Stimulated activated CD4-positive, alpha-beta T cell treated with anti-CD3 and anti-CD28 coated beads, Interleukin-4, amount 100 ng/mL, for 48 hours (primary cell): ENCODE results near the gene UBE2B.
"Not testable (repeated sequence)": the region's sequence is repeated elsewhere in the genome, so short reads cannot be mapped to it uniquely, and the experiment has no call there.

Experiments used
- DNase-seq, 2 donors: peaks; one replicate each; pipeline ENCODE4 v3.0.0-alpha.2; 2020; ENCODE audit warnings: low read depth in 2 of 2

Gene UBE2B

DNA sequence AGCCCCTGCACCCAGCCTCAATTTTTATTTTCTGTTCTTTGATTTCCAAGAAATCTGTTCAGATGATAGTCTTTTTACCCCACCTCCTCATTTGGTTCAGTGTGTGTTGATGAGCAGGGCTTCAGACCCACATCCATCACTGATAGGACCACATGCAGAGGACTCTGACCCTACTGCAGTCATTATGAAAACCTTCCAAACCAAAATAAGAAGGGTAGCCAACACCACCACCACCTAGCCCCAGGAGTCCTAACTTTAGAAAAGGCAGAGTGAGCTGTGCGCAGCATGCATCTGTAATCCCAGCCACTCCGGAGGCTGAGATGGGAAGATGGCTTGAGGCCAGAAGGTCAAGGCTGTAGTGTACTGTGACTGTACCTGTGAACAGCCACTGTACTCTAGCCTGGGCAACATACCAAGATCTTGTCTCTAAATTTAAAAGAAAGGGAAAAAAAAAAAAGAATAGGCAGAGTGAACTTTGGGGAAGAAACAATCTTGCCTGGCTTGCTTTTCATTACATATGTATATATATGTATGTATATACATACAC lies 27.3 kb downstream of the UBE2B start:
- DNase-seq = no peak

- DNase-seq = no peak
Measured at GRCh38 chr5:134403951-134404350, 32.6 kb downstream of the UBE2B start.

DNA sequence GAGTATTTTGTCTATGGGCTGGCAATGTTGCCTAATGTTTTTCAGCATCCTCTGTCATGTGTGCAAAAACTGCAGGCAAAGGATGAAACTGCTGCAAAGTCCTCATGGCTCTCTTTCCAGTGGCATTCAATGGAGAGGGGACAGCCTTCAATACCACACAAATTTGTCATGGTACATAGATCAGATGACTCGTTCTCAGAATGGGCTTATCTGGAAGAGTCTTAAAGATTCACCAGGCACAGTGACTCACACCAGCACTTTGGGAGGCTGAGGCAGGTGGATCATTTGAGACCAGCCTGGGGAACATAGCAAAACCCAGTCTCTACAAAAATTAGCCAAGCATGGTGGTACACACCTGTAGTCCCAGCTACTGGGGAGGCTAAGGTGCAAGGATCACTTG lies 35.0 kb downstream of the UBE2B start:
- peak in 1 of 2 donors; percentile 3 for DNase-seq

DNA sequence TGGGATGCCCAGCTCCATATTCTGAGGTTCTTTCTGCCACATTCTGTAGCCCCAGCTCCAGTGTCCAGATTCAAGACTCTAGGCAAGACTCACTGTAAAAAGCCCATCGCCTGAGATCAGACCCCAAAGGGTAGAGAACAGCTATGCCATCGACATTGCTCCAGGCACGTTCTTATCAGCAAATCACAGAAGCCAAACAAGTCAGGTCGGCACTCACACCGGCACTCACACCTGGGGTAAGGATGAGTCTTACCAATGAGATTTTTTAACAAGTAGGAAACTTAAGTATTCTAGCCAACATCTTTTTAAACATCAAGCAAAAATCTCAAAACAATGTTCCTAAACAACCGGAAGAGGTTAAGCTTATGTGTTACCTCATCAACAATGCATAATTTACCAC lies 38.0 kb downstream of the UBE2B start:
- no peak for DNase-seq

GRCh38 chr5:134410822-134411221 lies 39.5 kb downstream of the UBE2B start:
- no peak for DNase-seq

DNA sequence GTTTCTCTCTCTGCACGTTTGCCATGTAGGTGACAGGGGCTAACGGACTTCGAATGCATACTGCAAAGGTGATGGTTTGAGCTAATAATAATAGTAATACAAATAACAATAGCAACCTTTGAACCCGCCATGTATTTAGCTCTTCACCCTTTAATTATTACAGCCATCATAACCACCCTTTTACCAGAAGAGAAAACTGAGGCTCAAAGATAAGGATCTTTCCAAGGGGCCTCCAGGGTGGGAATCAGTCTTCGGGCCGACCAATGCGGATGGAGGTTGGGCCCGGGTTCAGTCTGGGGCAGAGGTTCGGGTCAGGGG lies 39.8 kb downstream of the UBE2B start:
- DNase-seq = no peak

- peak; percentile 85 to 87 for DNase-seq
Measured at GRCh38 chr5:134411546-134412266, 40.3 kb downstream of the UBE2B start, which contains the start of gene CDKN2AIPNL. CDKN2AIPNL (minus strand) TSS chr5:134411881; CDS start chr5:134411854, 27 bp downstream.

DNA sequence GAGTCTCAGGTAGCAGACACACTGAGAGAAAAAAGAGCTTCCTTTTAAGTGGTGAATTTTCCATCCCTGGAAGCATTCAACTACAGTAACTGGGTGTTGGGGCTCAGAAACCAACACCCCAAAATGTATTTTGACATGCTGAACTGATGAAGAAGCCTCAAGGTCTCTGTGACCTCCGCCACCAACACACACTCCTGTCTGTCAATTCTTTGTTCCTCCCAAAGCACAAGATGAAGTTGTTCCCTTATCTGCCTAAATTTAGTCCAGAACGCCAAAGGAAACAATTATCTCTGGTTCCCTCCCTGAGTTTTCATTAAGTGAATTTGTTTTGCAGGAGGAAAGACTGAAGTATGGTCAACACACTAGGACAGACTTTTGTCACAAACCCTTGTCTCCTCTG lies 41.7 kb downstream of the UBE2B start:
- DNase-seq = no peak

GRCh38 chr5:134417707-134418106 lies 46.3 kb downstream of the UBE2B start:
- DNase-seq = no peak

DNA sequence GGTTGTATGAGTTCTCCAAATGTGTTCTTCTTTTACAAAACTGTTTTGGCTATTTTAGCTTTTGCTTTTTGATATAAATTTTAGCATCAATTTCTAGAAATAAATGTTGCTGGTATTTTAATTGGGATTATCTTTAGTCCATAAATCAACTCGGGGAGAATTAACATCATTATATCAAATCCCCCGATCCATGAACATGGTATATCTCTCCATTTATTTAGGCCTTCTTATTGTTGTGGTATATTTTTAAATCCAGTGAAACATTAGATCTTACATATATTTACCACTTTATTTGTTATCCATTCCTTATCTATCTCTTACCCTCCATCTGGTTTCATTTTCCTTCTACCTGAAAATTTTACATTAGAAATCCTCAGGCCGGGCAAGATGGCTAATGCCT lies 47.6 kb downstream of the UBE2B start:
- no peak for DNase-seq

DNA sequence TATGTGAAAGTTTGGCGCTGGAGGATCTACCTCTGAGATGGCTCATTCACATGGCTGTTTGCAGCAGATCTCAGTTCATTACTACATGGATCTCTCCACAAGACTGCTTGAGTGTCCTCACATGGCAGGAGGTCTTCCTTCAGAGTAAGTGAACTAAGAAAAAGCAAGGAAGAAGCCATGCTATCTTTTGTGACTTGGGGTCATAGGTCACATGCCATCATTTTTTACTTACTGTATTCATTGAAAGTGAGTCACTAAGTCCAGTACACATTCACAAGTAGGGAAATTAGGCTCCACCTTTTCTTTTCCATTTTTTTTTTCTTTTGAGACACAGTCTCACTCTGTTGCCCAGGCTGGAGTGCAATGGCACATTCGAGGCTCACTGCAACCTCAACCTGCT lies 49.0 kb downstream of the UBE2B start:
- DNase-seq = no peak

DNA sequence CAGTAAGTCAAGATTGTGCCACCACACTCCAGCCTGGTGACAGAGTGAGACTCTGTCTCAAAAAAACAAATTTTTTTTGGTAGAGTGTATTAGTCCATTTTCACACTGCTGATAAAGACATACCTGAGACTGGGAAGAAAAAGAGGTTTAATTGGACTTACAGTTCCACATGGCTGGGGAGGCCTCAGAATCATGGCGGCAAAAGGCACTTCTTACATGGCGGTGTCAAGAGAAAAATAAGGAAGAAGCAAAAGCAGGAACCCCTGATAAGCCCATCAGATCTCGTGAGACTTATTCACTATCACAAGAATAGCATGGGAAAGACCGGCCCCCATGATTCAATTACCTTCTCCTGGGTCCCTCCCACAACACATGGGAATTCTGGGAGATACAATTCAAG lies 49.7 kb downstream of the UBE2B start:
- not testable (repeated sequence) for DNase-seq

DNA sequence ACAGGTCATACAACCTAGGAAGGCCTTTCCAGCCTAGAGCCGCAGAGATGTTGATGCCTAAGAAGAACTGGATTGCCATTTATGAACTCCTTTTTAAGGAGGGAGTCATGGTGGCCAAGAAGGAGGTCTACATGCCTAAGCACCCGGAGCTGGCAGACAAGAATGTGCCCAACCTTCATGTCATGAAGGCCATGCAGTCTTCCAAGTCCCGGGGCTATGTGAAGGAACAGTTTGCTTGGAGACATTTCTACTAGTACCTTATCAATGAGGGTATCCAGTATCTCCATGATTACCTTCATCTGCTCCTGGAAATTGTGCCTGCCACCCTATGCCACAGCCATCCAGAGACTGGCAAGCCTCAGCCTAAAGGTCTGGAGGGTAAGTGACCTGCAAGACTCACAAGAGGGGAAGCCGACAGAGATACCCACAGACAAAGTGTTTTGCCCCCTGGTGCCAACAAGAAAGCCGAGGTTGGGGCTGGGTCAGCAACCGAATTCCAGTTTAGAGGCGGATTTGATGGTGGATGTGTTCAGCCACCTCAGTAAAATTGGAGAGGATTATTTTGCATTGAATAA lies 51.5 kb downstream of the UBE2B start:
- DNase-seq = no peak

- no peak for DNase-seq
Measured at GRCh38 chr5:134423376-134423775, 52.0 kb downstream of the UBE2B start.

GRCh38 chr5:134426361-134426760 lies 55.0 kb downstream of the UBE2B start:
- no peak for DNase-seq

- no peak for DNase-seq
Measured at GRCh38 chr5:134427540-134428041, 56.2 kb downstream of the UBE2B start.

GRCh38 chr5:134430001-134430569 lies 58.7 kb downstream of the UBE2B start:
- no peak for DNase-seq

- no peak for DNase-seq
Measured at GRCh38 chr5:134432174-134432573, 60.8 kb downstream of the UBE2B start.

DNA sequence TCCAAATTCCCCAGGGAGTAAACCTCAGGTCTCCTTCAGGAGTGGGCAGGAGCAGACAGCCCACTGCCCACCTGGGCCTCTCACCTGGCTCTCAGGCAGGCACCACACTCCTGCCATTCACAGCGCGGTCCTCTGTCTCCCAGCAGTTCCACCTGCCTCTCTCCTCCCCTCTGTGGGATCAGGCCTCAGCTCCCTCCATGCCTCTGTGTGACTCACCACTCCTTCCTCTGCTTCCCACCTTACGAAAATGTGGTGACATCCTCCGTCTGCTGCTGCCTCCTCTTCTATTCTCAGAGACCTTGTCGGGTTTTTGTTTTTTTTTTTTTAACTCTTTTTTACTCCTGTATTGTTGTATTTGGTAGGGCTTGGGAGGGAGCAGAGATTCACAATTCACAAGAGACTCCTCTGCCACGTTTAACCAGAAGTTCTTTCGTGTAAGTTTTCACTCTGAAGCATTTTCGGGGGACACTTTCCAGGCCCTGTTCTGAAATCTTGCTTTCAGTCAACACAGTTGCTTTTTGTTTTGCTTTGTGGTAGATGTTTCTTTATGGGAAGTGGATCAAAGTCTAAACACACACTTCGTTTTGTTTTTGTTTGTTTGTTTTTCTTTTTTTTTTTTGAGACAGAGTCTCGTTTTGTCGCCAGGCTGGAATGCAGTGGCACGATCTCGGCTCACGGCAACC lies 61.4 kb downstream of the UBE2B start:
- no peak for DNase-seq

GRCh38 chr5:134435560-134435959 lies 64.2 kb downstream of the UBE2B start:
- peak in 1 of 2 donors; percentile 18 for DNase-seq

DNA sequence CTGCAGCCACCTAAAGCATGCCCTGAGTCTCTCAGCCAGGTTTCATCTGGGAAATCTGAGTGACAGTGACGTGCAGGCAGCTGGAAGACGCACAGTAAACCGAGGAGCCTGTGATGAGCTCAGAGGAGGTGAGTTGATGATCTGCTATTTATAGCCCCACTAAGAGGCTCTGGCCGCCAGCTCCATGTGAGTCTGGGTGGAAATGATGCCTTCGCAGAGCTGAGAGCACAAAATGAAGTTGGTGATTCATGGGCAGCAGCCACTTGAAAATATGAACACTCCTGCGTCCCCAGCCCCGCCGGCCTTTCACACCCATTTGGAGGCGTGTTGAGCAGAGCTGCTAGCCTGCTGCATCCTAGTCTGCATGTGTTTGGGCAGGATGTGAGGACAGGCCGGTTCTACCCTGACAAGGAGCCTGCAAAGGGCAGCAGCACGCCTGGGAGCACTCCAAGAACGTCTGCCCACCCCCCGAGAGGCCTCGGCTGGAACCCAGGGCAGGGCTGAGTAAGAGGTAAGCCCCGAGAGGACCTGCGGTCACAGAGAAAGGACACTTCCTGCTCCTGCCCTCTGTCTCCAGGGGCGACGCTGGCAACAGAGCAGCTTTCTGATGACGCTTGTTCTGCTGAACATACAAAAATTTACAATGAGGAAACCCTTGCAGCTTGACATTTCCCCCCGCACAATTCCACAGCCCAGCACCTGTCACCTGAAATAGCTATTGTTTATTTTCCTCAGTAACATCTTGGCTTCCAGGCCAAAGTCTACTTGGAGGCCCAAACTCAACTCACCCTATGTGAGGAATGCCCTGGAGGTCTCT lies 65.4 kb downstream of the UBE2B start:
- DNase-seq = peak; percentile 24 to 30
